GM18498 (cell line): ENCODE measurements around the gene NUPR2.
A peak's percentile ranks its signal among the peaks of the same experiment; 100 is the strongest.
"Not testable (repeated sequence)": the region's sequence is repeated elsewhere in the genome, so short reads cannot be mapped to it uniquely, and the experiment has no call there.

Source experiments
- ATAC-seq: cut with Tn5 transposase; IDR thresholded peaks from one replicate; pipeline ENCODE4 v1.9.1; 2021; ENCODE audit warnings: mild to moderate bottlenecking, moderate library complexity; ENCODE audit not compliant: unreplicated experiment

NUPR2 gene

GRCh38 chr7:56115852-56116538 lies at the start of gene NUPR2:
NUPR2 (minus strand) TSS chr7:56116417; CDS start chr7:56116314, 103 bp downstream.
- ATAC-seq, result no peak

GRCh38 chr7:56157238-56157790 lies 41.1 kb upstream of the NUPR2 start:
- ATAC-seq, result no peak

- ATAC-seq, result not testable (repeated sequence)
Observed at GRCh38 chr7:56131062-56131461, 14.8 kb upstream of the NUPR2 start.

- ATAC-seq, result no peak
Observed at GRCh38 chr7:56127241-56127975, 11.2 kb upstream of the NUPR2 start.

- ATAC-seq, result no peak
Observed at GRCh38 chr7:56125831-56126230, 9.6 kb upstream of the NUPR2 start.

GRCh38 chr7:56124981-56125380 lies 8.8 kb upstream of the NUPR2 start:
- no peak for ATAC-seq

- no peak for ATAC-seq
Observed at GRCh38 chr7:56121440-56121839, 5.2 kb upstream of the NUPR2 start.

GRCh38 chr7:56112244-56112643 lies 4.0 kb downstream of the NUPR2 start:
- not testable (repeated sequence) for ATAC-seq

- ATAC-seq, result no peak
Observed at GRCh38 chr7:56110611-56111010, 5.6 kb downstream of the NUPR2 start.

- ATAC-seq, result no peak
Observed at GRCh38 chr7:56107954-56108258, 8.3 kb downstream of the NUPR2 start.

GRCh38 chr7:56106108-56107073 lies 9.8 kb downstream of the NUPR2 start, which contains the start of gene CHCHD2:
CHCHD2 (minus strand) TSS chr7:56106476; CDS start chr7:56106413, 63 bp downstream.
- ATAC-seq, result peak; percentile 100

- peak; percentile 29 for ATAC-seq
Observed at GRCh38 chr7:56105508-56105907, 10.7 kb downstream of the NUPR2 start.

- ATAC-seq, result not testable (repeated sequence)
Observed at GRCh38 chr7:56104138-56104537, 12.1 kb downstream of the NUPR2 start.

- ATAC-seq, result no peak
Observed at GRCh38 chr7:56099653-56100052, 16.6 kb downstream of the NUPR2 start.

GRCh38 chr7:56098187-56099008 lies 17.8 kb downstream of the NUPR2 start:
- not testable (repeated sequence) for ATAC-seq

- ATAC-seq, result no peak
Observed at GRCh38 chr7:56097700-56098099, 18.5 kb downstream of the NUPR2 start.

GRCh38 chr7:56092789-56093531 lies 23.3 kb downstream of the NUPR2 start, which contains the start of gene PHKG1:
PHKG1 (minus strand) TSS chr7:56092952; CDS start chr7:56088941, 4,011 bp downstream.
- ATAC-seq, result no peak

- not testable (repeated sequence) for ATAC-seq
Observed at GRCh38 chr7:56092388-56092787, 23.8 kb downstream of the NUPR2 start.

- no peak for ATAC-seq
Observed at GRCh38 chr7:56091591-56091990, 24.6 kb downstream of the NUPR2 start.
